GM21360 (cell line): ENCODE data around the gene AQP12B.
"Not testable (repeated sequence)": the region's sequence is repeated elsewhere in the genome, so short reads cannot be mapped to it uniquely, and the experiment has no call there.

Experiments
- ATAC-seq: cut with Tn5 transposase; IDR thresholded peaks from one replicate; pipeline ENCODE4 v1.9.1; 2021; ENCODE audit warnings: mild to moderate bottlenecking, moderate library complexity; ENCODE audit not compliant: unreplicated experiment

AQP12B gene

GRCh38 chr2:240682431-240683224, at the start of gene AQP12B:
Gene AQP12B (minus strand): TSS chr2:240682885. CDS start chr2:240682837, 48 bp downstream.
- not testable (repeated sequence) for ATAC-seq

- no peak for ATAC-seq
These were observed 49.5 kb upstream of the AQP12B start for GRCh38 chr2:240732184-240732583.

DNA sequence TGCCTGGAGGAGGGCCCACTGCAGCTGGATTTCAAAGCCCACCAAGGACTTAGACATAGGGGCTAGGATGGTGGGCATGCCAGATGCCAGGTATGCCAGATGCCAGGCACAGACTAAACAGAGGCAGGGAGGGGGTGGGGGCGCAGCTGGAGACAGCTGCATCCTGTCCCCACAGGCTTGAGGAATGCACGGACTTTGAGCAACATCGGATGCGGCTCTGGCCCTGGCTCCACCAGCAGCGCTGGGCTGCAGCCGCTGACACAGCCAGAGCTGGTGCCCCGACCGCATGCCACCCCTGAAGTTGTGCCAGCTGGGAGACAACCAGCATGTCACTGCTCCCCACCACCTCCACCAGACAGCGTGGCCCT, 48.5 kb upstream of the AQP12B start:
- no peak for ATAC-seq

DNA sequence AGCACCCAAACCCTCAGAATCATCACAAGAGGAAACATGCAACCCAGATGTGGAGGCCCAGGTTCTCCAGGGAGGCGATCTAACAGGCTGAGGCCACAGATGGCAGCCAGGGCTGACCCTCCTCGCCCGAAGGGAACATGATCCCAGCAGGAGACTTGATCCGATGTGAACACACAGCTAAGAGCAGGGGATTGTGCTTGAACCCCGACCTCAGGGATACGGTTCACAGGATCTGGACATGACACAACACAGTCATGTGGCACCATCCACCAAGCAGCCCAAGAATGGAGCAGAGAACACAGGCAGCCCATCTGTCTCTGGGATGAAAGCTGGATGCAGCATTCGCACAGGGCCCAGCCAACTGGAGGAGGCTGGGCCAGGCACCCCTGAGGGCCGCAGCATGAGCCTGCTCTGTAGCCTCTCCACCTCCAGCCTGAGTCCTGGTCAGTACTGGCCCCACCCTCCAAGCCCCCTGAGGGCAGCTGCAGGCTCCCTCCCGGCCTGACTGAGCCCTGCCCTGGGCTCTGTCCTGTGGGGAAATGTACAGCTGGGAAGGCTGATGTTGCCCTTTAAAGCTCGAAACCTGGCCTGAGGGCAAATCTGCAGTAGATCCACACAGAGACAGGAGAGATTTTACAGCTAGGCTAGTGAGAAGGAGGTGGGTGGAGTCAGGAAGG, 48.0 kb upstream of the AQP12B start:
- ATAC-seq = no peak

DNA sequence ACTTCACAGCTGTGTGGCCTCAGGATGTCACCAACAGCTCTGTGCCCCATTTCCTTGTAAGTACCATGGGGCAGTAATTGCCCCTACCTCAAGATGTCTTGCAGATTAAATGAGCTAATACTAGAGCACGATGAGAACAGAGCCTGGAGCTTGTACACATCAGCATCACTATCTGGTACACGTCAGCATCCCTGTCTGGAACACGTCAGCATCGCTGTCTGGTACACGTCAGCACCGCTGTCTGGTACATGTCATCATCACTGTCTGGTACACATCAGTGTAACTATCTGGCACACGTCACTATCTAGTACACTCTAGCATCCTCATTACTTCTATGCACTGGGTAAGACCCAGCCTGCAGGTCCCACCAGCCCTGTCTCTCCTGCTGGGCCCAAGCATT, 46.1 kb upstream of the AQP12B start:
- ATAC-seq = no peak

- ATAC-seq = no peak
These were observed 45.7 kb upstream of the AQP12B start for GRCh38 chr2:240728361-240728760.

- ATAC-seq = no peak
These were observed 45.2 kb upstream of the AQP12B start for GRCh38 chr2:240727913-240728312.

- no peak for ATAC-seq
These were observed 44.8 kb upstream of the AQP12B start for GRCh38 chr2:240727439-240727838.

- no peak for ATAC-seq
These were observed 44.2 kb upstream of the AQP12B start for GRCh38 chr2:240726876-240727275.

DNA sequence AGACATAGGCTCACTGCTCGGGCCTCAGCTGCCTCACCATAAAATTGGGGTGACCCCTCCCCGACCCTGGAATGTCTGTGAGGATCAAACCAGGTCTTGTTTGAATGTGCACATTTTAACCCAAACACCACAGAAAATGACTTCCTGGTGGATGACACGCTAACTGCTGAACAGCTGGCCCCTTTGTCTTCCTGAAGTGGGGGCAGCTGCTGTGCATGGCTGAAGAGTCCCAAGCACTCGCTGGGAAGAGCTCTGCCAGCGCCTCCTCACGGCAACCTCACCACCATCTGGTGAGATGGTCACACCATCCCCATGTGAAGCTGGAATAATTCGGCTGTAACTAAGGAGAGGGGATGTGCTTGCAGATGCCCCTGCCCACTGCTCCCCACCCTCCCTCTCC, 43.0 kb upstream of the AQP12B start:
- no peak for ATAC-seq

DNA sequence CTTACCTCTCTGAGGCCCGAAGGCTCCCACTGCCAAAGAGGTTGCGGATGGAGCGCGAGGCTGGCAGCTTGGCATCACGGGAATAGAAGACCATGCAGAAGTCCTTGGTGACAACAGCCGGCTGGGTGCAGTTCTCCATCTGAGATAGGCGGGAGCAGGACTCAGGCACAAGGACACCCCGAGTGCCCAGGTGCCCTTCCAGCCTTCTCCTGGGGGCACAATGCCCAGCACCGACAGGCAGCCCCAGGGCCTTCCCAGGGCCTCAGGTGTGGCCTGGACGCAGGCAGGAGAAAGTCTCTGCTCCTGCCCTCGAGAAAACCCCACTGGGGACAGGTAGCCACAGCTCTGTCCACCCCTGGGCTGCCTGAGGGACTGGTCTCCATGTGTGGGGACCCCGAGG, 42.6 kb upstream of the AQP12B start:
- no peak for ATAC-seq

- ATAC-seq = no peak
These were observed 41.7 kb upstream of the AQP12B start for GRCh38 chr2:240724431-240724830.

DNA sequence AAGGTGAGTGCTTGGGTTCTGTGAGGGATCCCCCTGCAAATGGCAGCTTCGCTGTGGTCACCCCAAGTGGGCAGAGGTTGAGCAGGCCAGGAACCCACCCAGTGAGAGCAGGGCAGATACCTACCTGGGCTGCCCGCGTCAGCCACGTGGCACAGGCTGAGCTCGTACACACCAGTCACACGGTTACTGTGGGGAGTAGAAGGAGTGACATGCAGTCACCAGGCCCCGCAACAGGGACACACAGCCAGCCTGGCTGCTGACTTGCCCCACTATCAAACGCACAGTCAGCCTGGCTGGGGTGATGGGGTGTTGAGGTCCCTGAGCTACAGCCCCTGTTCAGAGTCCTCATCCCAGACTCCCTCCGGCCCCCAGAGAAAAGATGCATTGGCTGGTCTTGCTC, 41.2 kb upstream of the AQP12B start:
- no peak for ATAC-seq

- no peak for ATAC-seq
These were observed 40.4 kb upstream of the AQP12B start for GRCh38 chr2:240722796-240723735.

GRCh38 chr2:240722376-240722775, 39.7 kb upstream of the AQP12B start:
- no peak for ATAC-seq

- no peak for ATAC-seq
These were observed 39.0 kb upstream of the AQP12B start for GRCh38 chr2:240721596-240722180.

DNA sequence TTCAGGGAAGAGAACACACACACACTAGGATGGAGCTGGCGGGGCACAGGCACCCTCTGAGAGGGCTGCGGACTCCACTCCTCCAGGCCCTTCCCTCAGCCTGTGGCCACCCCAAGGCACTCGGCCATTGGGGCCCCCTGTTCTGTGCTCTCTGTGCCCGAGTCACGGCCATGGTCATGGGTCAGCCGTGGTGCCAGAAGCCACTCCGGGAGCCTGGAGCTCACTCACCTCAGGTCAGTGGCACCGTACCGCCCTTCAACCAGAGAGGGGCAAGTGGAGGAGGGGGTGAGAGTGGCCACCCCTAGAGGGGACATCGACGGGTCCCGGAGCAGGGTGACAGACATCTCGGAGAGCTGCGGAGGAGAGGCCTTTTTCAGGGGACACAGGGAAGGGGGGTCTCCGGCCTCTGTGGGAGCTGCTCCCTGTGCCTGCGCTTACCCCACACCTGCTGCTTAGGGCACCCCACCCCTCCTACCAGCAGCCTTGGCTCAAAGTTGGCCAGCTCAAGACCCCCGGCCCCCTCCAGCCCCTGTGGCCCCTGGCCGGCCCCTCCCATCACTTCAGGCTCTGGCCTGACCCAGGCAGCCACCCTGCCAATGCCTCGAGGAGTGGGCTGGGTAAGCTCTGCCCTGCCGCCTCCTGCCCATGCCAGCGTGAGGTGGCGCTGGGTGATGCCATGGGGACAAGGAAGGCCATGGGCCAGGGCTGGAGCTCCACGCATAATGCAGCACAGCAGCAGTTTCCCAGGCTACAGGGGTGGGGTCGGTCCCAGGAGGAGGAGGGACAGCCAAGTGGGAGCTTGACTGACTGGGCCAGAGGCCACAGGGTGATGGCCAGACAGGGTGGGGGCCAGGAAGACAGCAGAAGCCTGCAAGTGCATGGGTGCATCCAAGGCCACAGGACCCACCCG, 38.3 kb upstream of the AQP12B start:
- no peak for ATAC-seq

DNA sequence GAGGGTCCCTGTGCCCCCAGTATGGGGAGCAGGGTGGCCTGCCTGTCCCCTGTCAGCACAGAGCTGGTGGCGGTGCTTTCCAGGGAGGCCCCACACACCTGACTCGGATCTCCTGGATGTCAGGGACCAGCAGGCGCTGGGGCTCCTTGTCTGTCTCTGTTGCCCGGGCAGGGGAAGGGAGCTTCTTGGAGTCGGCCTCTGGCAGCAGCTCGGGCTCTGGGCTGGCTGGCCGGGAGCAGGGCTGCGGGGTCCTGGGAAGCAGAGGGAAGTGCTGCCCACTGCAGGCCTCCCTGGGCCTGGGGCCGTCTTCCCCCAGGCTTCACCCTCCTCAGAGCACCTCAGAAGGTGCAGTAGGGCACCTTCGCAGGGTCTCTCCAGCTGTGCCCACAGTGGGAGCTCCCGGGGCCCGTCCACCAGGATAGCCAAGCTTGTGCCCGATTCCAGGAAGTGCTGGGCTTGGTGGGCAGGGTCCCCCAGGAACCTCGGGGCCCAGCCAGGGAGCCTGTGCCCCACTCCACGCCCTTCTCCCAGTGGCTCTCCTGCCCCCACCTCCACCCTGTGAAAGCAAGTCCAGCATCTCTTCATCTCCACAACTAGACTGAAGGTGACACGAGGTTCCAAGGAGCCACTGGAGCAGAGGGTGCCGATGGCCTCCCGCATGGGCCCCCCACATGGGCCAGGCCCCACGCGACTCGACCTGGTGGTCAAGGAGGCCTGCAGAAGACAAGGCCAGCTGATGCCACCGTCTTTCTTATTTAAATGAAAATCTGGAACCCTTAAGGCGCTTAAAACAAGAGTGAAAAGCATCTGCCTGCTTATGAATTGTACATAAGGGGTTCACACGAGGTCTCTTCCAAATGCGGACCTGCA, 37.2 kb upstream of the AQP12B start:
- no peak for ATAC-seq

- no peak for ATAC-seq
These were observed 36.3 kb upstream of the AQP12B start for GRCh38 chr2:240718896-240719490.
